Adrenal gland (tissue), 12 donors: ENCODE results near the gene B3GALT6. TPM values are rescaled to one million over a fixed set of nuclear protein-coding genes. Genes with fewer than 3 reads are reported as not detected.

ENCODE experiments used
- DNase-seq, 7 donors: peaks; one replicate each; pipeline ENCODE4 v3.0.0-alpha.2; 2019 to 2020
- H3K27ac ChIP-seq, 5 donors: fragments of 200-600 bp; sonication (generic) in 4 of 5; 1 replicate in 3 of 5; 2 replicates in 2 of 5; pipeline versions ENCODE4 v1.5.1 to v1.8.0; 2016 to 2020; ENCODE audit warnings: mild to moderate bottlenecking in 1 of 5
- H3K27me3 ChIP-seq: fragments of 200-600 bp; 2 replicates; pipeline ENCODE4 v1.8.0; 2021
- H3K36me3 ChIP-seq, 2 donors: fragments of 200-600 bp; replicated peaks in 1 of 2; 1 replicate in 1 of 2; 2 replicates in 1 of 2; pipeline versions ENCODE4 v1.5.1 to v1.8.0; 2018 to 2022
- H3K4me1 ChIP-seq, 2 donors: fragments of 200-600 bp; replicated peaks in 1 of 2; 1 replicate in 1 of 2; 2 replicates in 1 of 2; pipeline versions ENCODE4 v1.5.1 to v1.8.0; 2018 to 2021
- H3K4me3 ChIP-seq, 4 donors: fragments of 200-600 bp; sonication (generic) in 3 of 4; one replicate each; pipeline ENCODE4 v1.5.1; 2016 to 2018
- H3K9me3 ChIP-seq, 3 donors: fragments of 200-600 bp; sonication (generic) in 1 of 3; replicated peaks in 1 of 3; 1 replicate in 2 of 3; 2 replicates in 1 of 3; pipeline versions ENCODE4 v1.5.1 to v1.8.0; 2016 to 2021
- CTCF ChIP-seq, 6 experiments: fragments of 450-650 bp in 4 of 6; fragments of 200-600 bp in 2 of 6; sonication (generic) in 1 of 6; IDR thresholded peaks; 1 replicate in 5 of 6; 2 replicates in 1 of 6; pipeline versions ENCODE4 v1.5.1 to v1.8.0; 2016 to 2021; ENCODE audit warnings: antibody characterized with exemption in 6 of 6, mild to moderate bottlenecking in 2 of 6, moderate library complexity in 1 of 6
- POLR2A ChIP-seq, 2 donors: fragments of 450-650 bp; IDR thresholded peaks; one replicate each; pipeline ENCODE4 v1.6.1; 2017; ENCODE audit warnings: antibody characterized with exemption in 2 of 2, mild to moderate bottlenecking in 2 of 2, moderate library complexity in 1 of 2
- WGBS, 4 donors: extraction: QIAGEN DNeasy Blood & Tissue Kit in 2 of 4; methylation state at CpG; one replicate each; pipeline versions ENCODE4 v1.1.5 to v1.1.7; 2013 to 2017; 5-methylcytosine and 5-hydroxymethylcytosine counted together
- intact Hi-C, 2 donors: fragments of 100-400 bp; cut with DNase I; formaldehyde crosslinking; loops; one replicate each; pipeline versions ENCODE4 v1.14.1 to v1.15.0; 2022 to 2023
- polyA plus RNA-seq, 3 donors: library from polyadenylated mRNA; stranded (reverse); fragments of 200-250 nt in 2 of 3; fragments of 350-450 nt in 1 of 3; fragmentation: Illumina TruSeq in 1 of 3; extraction: RNeasy Lipid Tissue Mini Kit (QIAGEN cat#74804) in 1 of 3; gene quantifications; one replicate each; pipeline ENCODE4 v1.2.3, GENCODE V29; 2013 to 2014
- total RNA-seq, 9 donors: library from RNA; depleted of rRNA in 4 of 9; stranded (reverse); fragments of >200 nt in 4 of 9; fragments of 120-200 nt in 1 of 9; fragmentation: NEBNext Ultra II Directional in 1 of 9; extraction: Animal tissue kit (Norgen Biotek cat#: 25700) in 1 of 9; gene quantifications; one replicate each; pipeline versions ENCODE4 v1.1.0 to v1.2.4, GENCODE V29; 2013 to 2023
- donor health status: healthy with polysubstance abuse.
- donor health status: Bipolar disorder and iron deficiency.
- donor health status: DM: yes; HTN: yes; CAD: no.
- donor health status: DM: no; HTN: no; CAD: no.
- donor health status: DM: no; HTN: no; CAD: no.
- donor health status: DM: yes; HTN: yes; CAD: no.

The B3GALT6 gene
- total and polyA plus RNA-seq, 12 donors, result 7.2 to 39.4 (median 16.7) TPM

- peak in 1 of 7 donors; percentile 13 for DNase-seq
- WGBS, 4 donors, result 65 to 72% (median 69%) methylated on average over 8 to 14 of the region's 14 CpGs
- TF ChIP-seq CTCF (IDR thresholded peaks at IDR 0.05), result no peak
- TF ChIP-seq POLR2A (IDR thresholded peaks at IDR 0.05), result no peak
- peaks cover 18% of the 10 kb centered on the region for H3K27me3 ChIP-seq
- H3K27ac ChIP-seq, result no peak overlapping the region
- H3K36me3 ChIP-seq, result no peaks in the 10 kb centered on the region
- intact Hi-C loops, result no loop called here
- H3K4me1 ChIP-seq, result peaks cover 4 to 16% of the 10 kb centered on the region in 2 donors
- no peak overlapping the region for H3K4me3 ChIP-seq
- no peaks in the 10 kb centered on the region for H3K9me3 ChIP-seq
These were observed 51.0 kb downstream of the B3GALT6 start for GRCh38 chr1:1282998-1283397.

GRCh38 chr1:1283821-1284220 is 51.8 kb downstream of the B3GALT6 start:
- H3K27ac ChIP-seq, result no peak overlapping the region
- 10 to 15% (median 13%) methylated on average over 4 to 8 of the region's 9 CpGs; no CpG with 5 or more reads in 1 of the 4 donors for WGBS, 4 donors
- intact Hi-C loops, result no loop called here
- H3K36me3 ChIP-seq, result no peaks in the 10 kb centered on the region
- TF ChIP-seq CTCF (IDR thresholded peaks at IDR 0.05) (no peak), POLR2A (IDR thresholded peaks at IDR 0.05) (no peak)
- no peaks in the 10 kb centered on the region for H3K9me3 ChIP-seq
- peaks cover 4 to 16% of the 10 kb centered on the region in 2 donors for H3K4me1 ChIP-seq
- DNase-seq, result no peak
- H3K4me3 ChIP-seq, result no peak overlapping the region
- peaks cover 18% of the 10 kb centered on the region for H3K27me3 ChIP-seq

Other genes starting within 250 kb of the B3GALT6 start
- 10 to 100 TPM in 1 of 9 donors, 1 to 10 TPM in 8; 3.1 to 14.5 (median 6.3) TPM for gene HES4, start 232.1 kb upstream of the B3GALT6 start, total RNA-seq
- gene HES4, start 232.1 kb upstream of the B3GALT6 start, polyA plus RNA-seq, result 10 to 100 TPM in 2 of 3 donors, not detected in 1; 27.3 to 29.8 TPM
- 10 to 100 TPM; 11.5 to 58.1 (median 22.9) TPM for gene ISG15, start 218.7 kb upstream of the B3GALT6 start, total RNA-seq
- gene ISG15, start 218.7 kb upstream of the B3GALT6 start, polyA plus RNA-seq, result 100 to 1,000 TPM in 2 of 3 donors, 1 to 10 TPM in 1; 1.7 to 308 (median 220) TPM
- 10 to 100 TPM in 6 of 9 donors, 1 to 10 TPM in 3; 3.4 to 20.5 (median 13.0) TPM for gene AGRN, start 212.1 kb upstream of the B3GALT6 start, total RNA-seq
- 10 to 100 TPM in 2 of 3 donors, 1 to 10 TPM in 1; 2.2 to 27.8 (median 10.2) TPM for gene AGRN, start 212.1 kb upstream of the B3GALT6 start, polyA plus RNA-seq
- not detected for gene RNF223, start 157.9 kb upstream of the B3GALT6 start, total RNA-seq
- gene RNF223, start 157.9 kb upstream of the B3GALT6 start, polyA plus RNA-seq, result under 1 TPM in 1 of 3 donors, not detected in 2; 0.03 TPM
- gene C1orf159, start 116.1 kb upstream of the B3GALT6 start, total RNA-seq, result 10 to 100 TPM in 5 of 9 donors, 1 to 10 TPM in 4; 5.4 to 17.3 (median 11.0) TPM
- gene C1orf159, start 116.1 kb upstream of the B3GALT6 start, polyA plus RNA-seq, result 10 to 100 TPM in 2 of 3 donors, under 1 TPM in 1; 0.55 to 54.3 (median 25.5) TPM
- gene TTLL10, start 58.4 kb upstream of the B3GALT6 start, total RNA-seq, result not detected
- under 1 TPM in 2 of 3 donors, not detected in 1; 0.32 to 0.44 TPM for gene TTLL10, start 58.4 kb upstream of the B3GALT6 start, polyA plus RNA-seq
- under 1 TPM in 3 of 9 donors, not detected in 6; 0.27 to 0.90 (median 0.39) TPM for gene TNFRSF18, start 25.6 kb upstream of the B3GALT6 start, total RNA-seq
- 1 to 10 TPM in 1 of 3 donors, under 1 TPM in 1, not detected in 1; 0.64 to 1.5 TPM for gene TNFRSF18, start 25.6 kb upstream of the B3GALT6 start, polyA plus RNA-seq
- 1 to 10 TPM in 4 of 9 donors, under 1 TPM in 4, not detected in 1; 0.32 to 2.7 (median 0.94) TPM for gene TNFRSF4, start 18.1 kb upstream of the B3GALT6 start, total RNA-seq
- gene TNFRSF4, start 18.1 kb upstream of the B3GALT6 start, polyA plus RNA-seq, result 1 to 10 TPM in 2 of 3 donors, not detected in 1; 4.7 to 6.9 TPM
- 100 to 1,000 TPM in 8 of 9 donors, 10 to 100 TPM in 1; 49.4 to 221 (median 165) TPM for gene SDF4, start 236 bp upstream of the B3GALT6 start, total RNA-seq
- gene SDF4, start 236 bp upstream of the B3GALT6 start, polyA plus RNA-seq, result 100 to 1,000 TPM; 129 to 131 (median 130) TPM
- 1 to 10 TPM in 4 of 9 donors, under 1 TPM in 3, not detected in 2; 0.28 to 2.6 (median 1.1) TPM for gene C1QTNF12, start 14.5 kb downstream of the B3GALT6 start, total RNA-seq
- 1 to 10 TPM in 2 of 3 donors, not detected in 1; 3.0 to 4.3 TPM for gene C1QTNF12, start 14.5 kb downstream of the B3GALT6 start, polyA plus RNA-seq
- gene UBE2J2, start 41.6 kb downstream of the B3GALT6 start, total RNA-seq, result 10 to 100 TPM; 30.1 to 56.1 (median 44.2) TPM
- gene UBE2J2, start 41.6 kb downstream of the B3GALT6 start, polyA plus RNA-seq, result 10 to 100 TPM; 49.8 to 74.4 (median 55.2) TPM
- gene SCNN1D, start 48.2 kb downstream of the B3GALT6 start, total RNA-seq, result 10 to 100 TPM in 1 of 9 donors, 1 to 10 TPM in 8; 1.1 to 22.4 (median 3.7) TPM
- 10 to 100 TPM in 2 of 3 donors, under 1 TPM in 1; 0.18 to 53.6 (median 31.8) TPM for gene SCNN1D, start 48.2 kb downstream of the B3GALT6 start, polyA plus RNA-seq
- 10 to 100 TPM; 18.1 to 81.5 (median 39.1) TPM for gene ACAP3, start 75.7 kb downstream of the B3GALT6 start, total RNA-seq
- 100 to 1,000 TPM in 2 of 3 donors, 1 to 10 TPM in 1; 5.0 to 385 (median 138) TPM for gene ACAP3, start 75.7 kb downstream of the B3GALT6 start, polyA plus RNA-seq
- gene PUSL1, start 76.4 kb downstream of the B3GALT6 start, total RNA-seq, result 10 to 100 TPM; 13.8 to 43.8 (median 24.1) TPM
- 10 to 100 TPM in 2 of 3 donors, 1 to 10 TPM in 1; 2.5 to 43.4 (median 32.2) TPM for gene PUSL1, start 76.4 kb downstream of the B3GALT6 start, polyA plus RNA-seq
- gene INTS11, start 92.4 kb downstream of the B3GALT6 start, total RNA-seq, result 100 to 1,000 TPM in 2 of 9 donors, 10 to 100 TPM in 7; 53.0 to 129 (median 68.3) TPM
- gene INTS11, start 92.4 kb downstream of the B3GALT6 start, polyA plus RNA-seq, result 100 to 1,000 TPM in 2 of 3 donors, 10 to 100 TPM in 1; 87.7 to 601 (median 316) TPM
- gene CPTP, start 92.6 kb downstream of the B3GALT6 start, total RNA-seq, result 10 to 100 TPM; 10.5 to 53.0 (median 30.4) TPM
- 10 to 100 TPM in 2 of 3 donors, 1 to 10 TPM in 1; 2.9 to 45.8 (median 27.5) TPM for gene CPTP, start 92.6 kb downstream of the B3GALT6 start, polyA plus RNA-seq
- gene TAS1R3, start 99.0 kb downstream of the B3GALT6 start, total RNA-seq, result under 1 TPM; 0.06 to 0.86 (median 0.52) TPM
- gene TAS1R3, start 99.0 kb downstream of the B3GALT6 start, polyA plus RNA-seq, result under 1 TPM; 0.05 to 0.72 (median 0.61) TPM
- gene DVL1, start 117.2 kb downstream of the B3GALT6 start, total RNA-seq, result 100 to 1,000 TPM in 3 of 9 donors, 10 to 100 TPM in 6; 55.8 to 137 (median 88.6) TPM
- gene DVL1, start 117.2 kb downstream of the B3GALT6 start, polyA plus RNA-seq, result 100 to 1,000 TPM in 2 of 3 donors, 1 to 10 TPM in 1; 4.0 to 279 (median 144) TPM
- gene MXRA8, start 126.3 kb downstream of the B3GALT6 start, total RNA-seq, result 100 to 1,000 TPM in 1 of 9 donors, 10 to 100 TPM in 8; 17.5 to 104 (median 42.8) TPM
- gene MXRA8, start 126.3 kb downstream of the B3GALT6 start, polyA plus RNA-seq, result 10 to 100 TPM in 2 of 3 donors, 1 to 10 TPM in 1; 8.4 to 90.3 (median 70.8) TPM
- 100 to 1,000 TPM in 8 of 9 donors, 10 to 100 TPM in 1; 89.6 to 260 (median 155) TPM for gene AURKAIP1, start 143.0 kb downstream of the B3GALT6 start, total RNA-seq
- 100 to 1,000 TPM in 2 of 3 donors, 10 to 100 TPM in 1; 44.2 to 317 (median 226) TPM for gene AURKAIP1, start 143.0 kb downstream of the B3GALT6 start, polyA plus RNA-seq
- gene CCNL2, start 167.1 kb downstream of the B3GALT6 start, total RNA-seq, result 100 to 1,000 TPM in 7 of 9 donors, 10 to 100 TPM in 2; 53.4 to 264 (median 165) TPM
- gene CCNL2, start 167.1 kb downstream of the B3GALT6 start, polyA plus RNA-seq, result 100 to 1,000 TPM in 2 of 3 donors, 10 to 100 TPM in 1; 65.2 to 893 (median 593) TPM
- gene MRPL20, start 175.1 kb downstream of the B3GALT6 start, total RNA-seq, result 100 to 1,000 TPM in 8 of 9 donors, 10 to 100 TPM in 1; 98.9 to 276 (median 160) TPM
- 100 to 1,000 TPM; 116 to 175 (median 134) TPM for gene MRPL20, start 175.1 kb downstream of the B3GALT6 start, polyA plus RNA-seq
- gene ANKRD65, start 189.0 kb downstream of the B3GALT6 start, total RNA-seq, result 1 to 10 TPM in 5 of 9 donors, under 1 TPM in 4; 0.22 to 2.6 (median 1.4) TPM
- gene ANKRD65, start 189.0 kb downstream of the B3GALT6 start, polyA plus RNA-seq, result 1 to 10 TPM in 2 of 3 donors, under 1 TPM in 1; 0.53 to 3.4 (median 2.2) TPM
- 10 to 100 TPM in 8 of 9 donors, 1 to 10 TPM in 1; 4.7 to 49.0 (median 30.0) TPM for gene VWA1, start 203.5 kb downstream of the B3GALT6 start, total RNA-seq
- gene VWA1, start 203.5 kb downstream of the B3GALT6 start, polyA plus RNA-seq, result 10 to 100 TPM in 2 of 3 donors, under 1 TPM in 1; 0.99 to 39.3 (median 25.9) TPM
- 1 to 10 TPM in 2 of 9 donors, under 1 TPM in 4, not detected in 3; under 0.01 to 1.4 (median 0.52) TPM for gene ATAD3C, start 217.5 kb downstream of the B3GALT6 start, total RNA-seq
- 1 to 10 TPM in 1 of 3 donors, under 1 TPM in 2; 0.09 to 1.2 (median 0.72) TPM for gene ATAD3C, start 217.5 kb downstream of the B3GALT6 start, polyA plus RNA-seq
- 10 to 100 TPM in 6 of 9 donors, 1 to 10 TPM in 3; 6.3 to 30.3 (median 11.2) TPM for gene ATAD3B, start 239.5 kb downstream of the B3GALT6 start, total RNA-seq
- gene ATAD3B, start 239.5 kb downstream of the B3GALT6 start, polyA plus RNA-seq, result 100 to 1,000 TPM in 1 of 3 donors, 10 to 100 TPM in 1, 1 to 10 TPM in 1; 5.3 to 109 (median 48.4) TPM